Smooth muscle cell (in vitro differentiated cells): Measurements from ENCODE around the gene VSIG8. TPM values are rescaled to one million over a fixed set of nuclear protein-coding genes. Genes with fewer than 3 reads are reported as not detected.

Experiments
- DNase-seq: peaks from one replicate; lab custom pipeline; 2025; ENCODE audit not compliant: unreplicated experiment; lab: John Stamatoyannopoulos, UW
- H2AFZ ChIP-seq: fragments of 200-600 bp; sonication (generic); 2 replicates; pipeline ENCODE4 v1.6.0; 2016; ENCODE audit warnings: antibody characterized with exemption, low read depth, mild to moderate bottlenecking
- H3F3A ChIP-seq: fragments of 200-600 bp; sonication (generic); 2 replicates; pipeline ENCODE4 v1.6.0; 2017; ENCODE audit warnings: antibody characterized with exemption, low read depth
- H3K27ac ChIP-seq: fragments of 200-600 bp; sonication (generic); 2 replicates; pipeline ENCODE4 v1.5.1; 2016; ENCODE audit warnings: low read depth, mild to moderate bottlenecking
- H3K27me3 ChIP-seq: fragments of 200-600 bp; sonication (generic); 2 replicates; pipeline ENCODE4 v1.6.1; 2016; ENCODE audit warnings: low read depth, mild to moderate bottlenecking
- H3K36me3 ChIP-seq: fragments of 200-600 bp; sonication (generic); 2 replicates; pipeline ENCODE4 v1.5.1; 2016; ENCODE audit warnings: low read depth
- H3K4me1 ChIP-seq: fragments of 200-600 bp; sonication (generic); 2 replicates; pipeline ENCODE4 v1.5.1; 2016; ENCODE audit warnings: low read depth
- H3K4me2 ChIP-seq: fragments of 200-600 bp; sonication (generic); 2 replicates; pipeline ENCODE4 v1.6.0; 2016; ENCODE audit warnings: mild to moderate bottlenecking
- H3K4me3 ChIP-seq: fragments of 200-600 bp; sonication (generic); 2 replicates; pipeline ENCODE4 v1.5.1; 2016; ENCODE audit warnings: mild to moderate bottlenecking
- H3K79me2 ChIP-seq: fragments of 200-600 bp; sonication (generic); 2 replicates; pipeline ENCODE4 v1.6.0; 2016; ENCODE audit warnings: low read depth, mild to moderate bottlenecking
- H3K9ac ChIP-seq: fragments of 200-600 bp; sonication (generic); 2 replicates; pipeline ENCODE4 v1.6.0; 2016; ENCODE audit warnings: low read depth
- H3K9me3 ChIP-seq: fragments of 200-600 bp; sonication (generic); replicated peaks from 2 replicates; pipeline ENCODE4 v1.5.1; 2016; ENCODE audit warnings: low read depth
- H4K20me1 ChIP-seq: fragments of 200-600 bp; sonication (generic); 2 replicates; pipeline ENCODE4 v1.6.0; 2016; ENCODE audit warnings: low read depth
- WGBS: methylation state at CpG from one replicate; pipeline ENCODE4 v1.1.7; 2016; ENCODE audit warnings: low lambda C conversion rate; 5-methylcytosine and 5-hydroxymethylcytosine counted together
- polyA plus RNA-seq: library from polyadenylated mRNA; unstranded; fragments of >200 nt; fragmentation: Nextera tagmentation; extraction: Ambion mirVana; gene quantifications from 2 replicates; pipeline ENCODE4 v1.2.1, GENCODE V29; 2016
- total RNA-seq: library from RNA; depleted of rRNA; stranded (reverse); fragments of >200 nt; gene quantifications from 2 replicates; pipeline ENCODE4 v1.2.3, GENCODE V29; 2014
- TF ChIP-seq, protein P1 (sequence below): fragments of 200-600 bp; sonication (generic); IDR thresholded peaks from 2 replicates; pipeline ENCODE4 v1.5.1; 2017; ENCODE audit warnings: borderline replicate concordance, mild to moderate bottlenecking, antibody characterized with exemption; ENCODE audit not compliant: insufficient read depth, poor library complexity, severe bottlenecking

Gene VSIG8
- total and polyA plus RNA-seq, 2 experiments from 2014 or later: 0.29 TPM; not detected in 1

DNA sequence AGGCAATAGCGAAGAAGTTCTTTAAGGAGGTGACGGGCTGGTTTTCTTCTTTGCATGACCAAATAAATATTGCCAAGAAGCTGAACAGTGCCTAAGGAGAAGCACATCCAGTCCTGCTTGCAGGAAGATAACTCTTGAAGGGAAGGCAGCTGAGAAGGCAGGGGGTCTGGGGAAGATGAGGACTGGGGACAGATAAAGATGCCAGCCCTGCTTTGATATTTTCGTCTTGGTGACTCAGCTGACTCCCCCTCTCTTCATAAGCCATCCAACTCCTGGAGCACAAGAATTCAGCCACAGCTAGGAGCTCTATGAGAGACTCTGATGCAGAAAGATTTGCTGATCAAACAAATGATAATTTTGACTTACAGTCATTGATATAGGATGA, 34.1 kb upstream of the VSIG8 start:
- WGBS: 33% methylated on average over 3 of the region's 3 CpGs
- Histone ChIP-seq H3K4me2 (peak overlapping the region; percentile 67), H3K4me3 (no peak overlapping the region), H2AFZ (no peak overlapping the region), H3K27ac (peak overlapping the region; percentile 43), H3K36me3 (no peaks in the 10 kb centered on the region), H3K9me3 (no peaks in the 10 kb centered on the region), H3K4me1 (peaks cover 4% of the 10 kb centered on the region), H4K20me1 (no peaks in the 10 kb centered on the region), H3K27me3 (no peaks in the 10 kb centered on the region), H3K9ac (no peak overlapping the region), H3K79me2 (no peaks in the 10 kb centered on the region), H3F3A (peaks cover 7% of the 10 kb centered on the region)
- TF ChIP-seq, protein P1, sequence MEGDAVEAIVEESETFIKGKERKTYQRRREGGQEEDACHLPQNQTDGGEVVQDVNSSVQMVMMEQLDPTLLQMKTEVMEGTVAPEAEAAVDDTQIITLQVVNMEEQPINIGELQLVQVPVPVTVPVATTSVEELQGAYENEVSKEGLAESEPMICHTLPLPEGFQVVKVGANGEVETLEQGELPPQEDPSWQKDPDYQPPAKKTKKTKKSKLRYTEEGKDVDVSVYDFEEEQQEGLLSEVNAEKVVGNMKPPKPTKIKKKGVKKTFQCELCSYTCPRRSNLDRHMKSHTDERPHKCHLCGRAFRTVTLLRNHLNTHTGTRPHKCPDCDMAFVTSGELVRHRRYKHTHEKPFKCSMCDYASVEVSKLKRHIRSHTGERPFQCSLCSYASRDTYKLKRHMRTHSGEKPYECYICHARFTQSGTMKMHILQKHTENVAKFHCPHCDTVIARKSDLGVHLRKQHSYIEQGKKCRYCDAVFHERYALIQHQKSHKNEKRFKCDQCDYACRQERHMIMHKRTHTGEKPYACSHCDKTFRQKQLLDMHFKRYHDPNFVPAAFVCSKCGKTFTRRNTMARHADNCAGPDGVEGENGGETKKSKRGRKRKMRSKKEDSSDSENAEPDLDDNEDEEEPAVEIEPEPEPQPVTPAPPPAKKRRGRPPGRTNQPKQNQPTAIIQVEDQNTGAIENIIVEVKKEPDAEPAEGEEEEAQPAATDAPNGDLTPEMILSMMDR: no peak
- no peak for DNase-seq

DNA sequence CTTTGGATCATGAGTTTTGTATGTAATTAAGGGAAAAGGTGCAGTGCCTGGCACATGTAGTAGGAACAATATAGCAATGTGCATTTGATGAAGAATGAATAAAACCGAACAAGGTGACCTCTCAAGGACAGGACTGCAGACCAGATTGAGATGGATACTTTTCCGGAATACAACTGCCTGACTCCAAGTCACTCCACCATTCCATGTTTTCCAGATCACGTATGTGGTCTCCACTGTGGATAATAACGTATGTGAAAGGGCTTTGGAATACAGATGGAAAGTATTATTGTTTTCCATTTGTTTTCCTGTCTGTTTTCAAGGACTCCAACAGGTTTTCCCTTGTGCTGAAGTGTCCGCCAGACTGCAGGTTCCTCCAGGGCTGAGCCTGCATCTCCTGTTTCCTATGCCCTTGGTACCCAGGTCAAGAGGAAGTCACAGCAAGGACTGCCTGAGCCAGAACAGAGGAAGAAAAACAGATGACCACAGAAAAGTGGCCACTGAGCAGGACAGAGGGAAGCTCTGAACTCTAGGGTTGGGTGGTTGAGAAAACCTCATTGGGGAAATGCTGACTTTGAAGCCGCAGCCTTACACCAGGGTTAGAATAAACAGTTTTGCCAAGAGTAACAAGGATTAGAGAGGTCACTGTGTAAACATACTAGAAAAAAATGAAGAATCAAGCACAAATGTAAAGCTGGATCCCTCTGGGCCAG, 33.5 kb upstream of the VSIG8 start:
- Histone ChIP-seq H3K79me2 (no peaks in the 10 kb centered on the region), H2AFZ (no peak overlapping the region), H3K27me3 (no peaks in the 10 kb centered on the region), H3K9me3 (no peaks in the 10 kb centered on the region), H3K4me3 (no peak overlapping the region), H3K27ac (peak overlapping the region; percentile 43), H3F3A (peaks cover 7% of the 10 kb centered on the region), H3K4me1 (peaks cover 4% of the 10 kb centered on the region), H3K9ac (no peak overlapping the region), H3K36me3 (no peaks in the 10 kb centered on the region), H4K20me1 (no peaks in the 10 kb centered on the region), H3K4me2 (peak overlapping the region; percentile 67)
- 70% methylated on average over 6 of the region's 6 CpGs for WGBS
- no peak for DNase-seq
- TF ChIP-seq, protein P1: no peak

DNA sequence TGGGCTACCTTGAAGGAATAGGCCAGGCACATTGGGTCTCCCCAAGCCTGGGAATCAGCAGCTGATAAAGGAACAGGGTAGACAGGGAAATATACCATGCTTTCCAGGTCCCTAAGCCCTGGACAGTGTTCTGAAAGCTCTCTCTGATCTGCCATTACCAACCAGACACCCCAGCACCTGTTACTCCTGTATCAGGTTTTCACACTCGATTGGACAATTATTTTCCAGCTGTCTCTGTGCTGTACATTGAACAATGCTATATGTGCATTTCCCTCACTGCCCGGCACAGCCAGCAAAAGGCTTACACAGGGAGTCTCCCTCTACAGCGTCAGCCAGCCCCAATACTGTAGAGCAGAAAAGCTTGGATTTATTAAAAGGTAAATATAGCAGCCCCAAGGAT, 32.8 kb upstream of the VSIG8 start:
- Histone ChIP-seq H3K36me3 (no peaks in the 10 kb centered on the region), H3K4me2 (no peak overlapping the region), H3K9ac (no peak overlapping the region), H3K27ac (no peak overlapping the region), H3F3A (peaks cover 7% of the 10 kb centered on the region), H2AFZ (no peak overlapping the region), H3K4me1 (peaks cover 3% of the 10 kb centered on the region), H4K20me1 (no peaks in the 10 kb centered on the region), H3K4me3 (no peak overlapping the region), H3K79me2 (no peaks in the 10 kb centered on the region), H3K27me3 (no peaks in the 10 kb centered on the region), H3K9me3 (no peaks in the 10 kb centered on the region)
- TF ChIP-seq, protein P1: no peak
- DNase-seq: no peak
- WGBS: 90% methylated on average over 3 of the region's 3 CpGs

DNA sequence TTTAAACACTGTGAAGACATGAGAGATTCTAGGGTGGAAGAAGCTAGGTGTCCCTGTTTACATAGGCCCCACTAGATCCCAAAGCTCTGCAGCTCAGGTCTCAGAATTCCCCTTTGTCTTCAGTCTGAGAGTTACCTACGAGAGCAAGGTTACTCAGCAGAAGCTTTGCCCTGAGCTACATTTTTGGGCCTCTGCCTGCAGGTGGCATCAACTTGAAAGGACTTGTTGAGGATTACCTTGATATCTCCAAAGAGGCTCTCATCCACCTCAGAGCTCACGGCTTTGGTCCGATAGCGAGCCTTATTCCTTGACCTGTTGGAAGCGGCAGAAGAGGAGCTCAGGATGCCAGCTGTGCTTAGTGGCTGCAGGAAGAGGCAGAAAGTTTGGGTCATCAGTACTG, 30.5 kb upstream of the VSIG8 start:
- 88% methylated on average over 5 of the region's 5 CpGs for WGBS
- H3K4me2 ChIP-seq: no peak overlapping the region
- DNase-seq: no peak
- peaks cover 10% of the 10 kb centered on the region for H3K4me1 ChIP-seq
- H3K27me3 ChIP-seq: no peaks in the 10 kb centered on the region
- H3K9ac ChIP-seq: no peak overlapping the region
- H3K79me2 ChIP-seq: no peaks in the 10 kb centered on the region
- no peaks in the 10 kb centered on the region for H4K20me1 ChIP-seq
- no peaks in the 10 kb centered on the region for H3K36me3 ChIP-seq
- TF ChIP-seq, protein P1: peak; percentile 5
- H3K9me3 ChIP-seq: no peaks in the 10 kb centered on the region
- H3F3A ChIP-seq: peaks cover 7% of the 10 kb centered on the region
- no peak overlapping the region for H3K4me3 ChIP-seq
- H3K27ac ChIP-seq: no peak overlapping the region
- H2AFZ ChIP-seq: no peak overlapping the region
